Dedifferentiated amniotic fluid mesenchymal stem cell (primary cell): ENCODE data around the gene GSN.

Experiments
- DNase-seq: peaks from one replicate; pipeline ENCODE4 v3.0.0-alpha.2; 2016; ENCODE audit errors: extremely low spot score

The GSN gene

DNA sequence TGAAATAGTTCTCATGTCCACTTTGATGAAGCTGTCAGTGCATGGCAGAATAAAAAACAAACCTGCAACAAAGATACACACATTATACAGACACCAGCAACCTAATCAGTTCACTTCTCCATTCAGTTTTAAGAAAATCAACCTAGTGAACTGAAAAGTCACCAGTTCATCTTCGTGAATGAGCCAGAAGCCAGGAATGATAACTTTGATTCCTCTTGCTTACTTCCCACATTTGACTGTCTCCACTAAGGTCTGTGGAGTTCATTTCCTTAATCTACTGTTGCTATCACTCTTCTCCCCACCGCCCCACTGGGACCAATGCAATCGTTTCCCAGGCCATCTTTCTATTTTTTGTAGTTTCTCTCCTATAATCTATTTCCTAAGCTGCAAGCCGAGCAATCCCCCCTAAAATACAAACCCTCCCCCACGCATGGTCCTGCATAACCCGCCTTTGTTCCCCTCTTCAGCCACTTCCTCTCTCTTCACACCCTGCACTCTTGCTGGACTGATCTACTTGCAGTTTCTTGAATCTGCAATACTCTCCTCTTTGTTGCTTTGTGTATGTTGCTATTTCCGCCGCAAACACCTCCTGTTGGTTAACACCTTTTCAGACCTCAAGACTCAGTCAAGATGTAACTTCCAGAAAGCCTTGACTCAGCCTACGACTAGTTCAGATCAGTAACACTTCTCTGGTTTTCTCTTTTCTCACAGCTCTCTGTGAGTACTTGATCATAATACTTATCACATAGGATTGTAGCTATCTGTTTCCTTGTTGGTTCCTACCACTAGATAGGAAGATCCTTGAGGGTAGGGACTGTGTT, 85.5 kb downstream of the GSN start:
- DNase-seq = no peak

GRCh38 chr9:121354141-121354540, 86.2 kb downstream of the GSN start:
- no peak for DNase-seq

GRCh38 chr9:121354762-121355161, 86.8 kb downstream of the GSN start:
- DNase-seq = no peak

- no peak for DNase-seq
Observed at GRCh38 chr9:121357011-121357410, 89.0 kb downstream of the GSN start.

GRCh38 chr9:121358751-121359150, 90.8 kb downstream of the GSN start:
- no peak for DNase-seq

GRCh38 chr9:121359351-121360294, 91.7 kb downstream of the GSN start:
- DNase-seq = no peak

DNA sequence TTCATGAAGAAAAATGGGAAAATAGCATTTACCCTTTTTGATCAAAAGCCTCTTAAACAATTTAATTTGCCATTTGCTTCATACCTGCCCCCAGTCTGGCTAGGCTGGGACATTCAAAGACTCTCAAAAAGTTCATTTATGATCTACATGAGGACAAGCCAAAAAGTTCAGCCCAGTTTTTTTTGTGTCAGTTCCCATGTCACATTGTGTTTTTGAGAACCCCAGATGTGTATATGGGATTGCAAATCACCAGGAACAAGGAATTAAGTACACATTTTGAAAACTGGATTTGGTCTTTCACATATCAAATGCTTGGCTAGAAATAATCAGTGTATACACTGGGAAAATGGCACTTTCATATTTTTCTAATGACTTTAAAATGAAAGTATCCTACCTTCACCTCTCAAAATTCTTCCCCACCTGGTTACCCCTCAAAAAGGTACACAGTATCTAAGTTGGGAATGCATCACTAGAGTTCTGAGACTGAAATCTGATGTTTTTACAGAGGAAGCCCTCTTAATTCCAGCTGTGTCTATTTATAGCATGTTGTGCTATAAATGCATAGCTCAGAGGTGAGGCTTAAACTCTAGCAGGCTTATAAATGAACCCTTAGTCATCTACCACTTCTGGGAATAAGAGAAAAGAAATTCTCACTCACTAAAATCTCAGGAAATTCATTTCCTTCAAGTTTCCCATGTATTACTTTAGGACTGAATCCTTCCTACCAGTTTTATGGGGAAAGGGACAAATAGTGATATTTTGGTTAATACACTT, 92.8 kb downstream of the GSN start:
- peak; percentile 54 for DNase-seq

DNA sequence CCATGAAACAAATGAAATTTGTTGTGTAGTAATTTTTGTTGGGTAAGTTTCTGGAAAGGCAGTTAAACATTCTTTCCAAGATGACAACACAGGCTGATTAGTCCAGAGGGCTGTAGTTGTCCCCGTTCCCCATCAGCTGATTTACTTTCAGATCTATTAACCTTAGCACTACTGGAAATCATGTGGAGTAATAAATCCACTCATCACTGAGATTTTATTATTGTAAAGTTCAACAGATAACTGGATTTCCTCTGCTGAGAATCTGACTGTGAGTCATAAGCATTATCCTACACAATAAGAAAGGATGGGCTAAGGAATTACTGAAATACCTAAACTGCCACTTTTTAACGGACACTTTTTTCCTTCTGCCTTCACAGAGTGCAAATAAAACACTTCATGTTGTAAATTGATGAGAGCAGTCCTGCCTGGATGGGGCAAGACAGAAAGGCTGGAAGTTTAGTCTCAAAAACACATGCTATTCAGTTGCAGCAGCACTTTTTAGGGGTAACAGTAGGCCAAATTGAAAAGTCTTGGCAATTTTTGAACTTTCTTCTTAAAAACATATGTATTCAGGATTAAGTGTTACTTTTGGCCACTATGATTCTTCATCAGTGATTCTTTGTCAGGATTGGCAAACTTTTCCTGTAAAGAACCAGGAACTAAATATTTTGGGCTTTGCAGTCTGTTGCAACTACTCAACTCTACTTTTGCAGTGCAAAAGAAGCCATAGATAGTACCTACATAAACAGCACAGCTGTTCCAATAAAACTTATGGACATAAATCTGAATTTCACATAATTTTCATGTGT, 95.1 kb downstream of the GSN start:
- DNase-seq = no peak

DNA sequence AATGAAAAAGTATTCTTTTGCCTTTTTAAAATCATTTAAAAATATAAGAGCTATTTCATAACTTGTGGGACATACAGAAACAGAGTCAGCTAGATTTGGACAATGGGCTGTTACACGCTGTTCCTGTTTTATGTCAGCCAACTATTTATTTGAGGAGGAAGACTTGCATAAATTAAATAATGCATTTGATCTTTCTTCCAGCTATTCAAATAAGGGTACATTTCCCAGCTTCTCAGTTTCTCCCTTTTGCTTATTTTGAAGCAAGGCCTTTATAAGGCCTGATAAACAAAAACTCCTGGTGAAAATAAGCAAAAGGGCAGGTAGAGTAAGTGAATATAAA, 95.6 kb downstream of the GSN start:
- no peak for DNase-seq

GRCh38 chr9:121364077-121364476, 96.1 kb downstream of the GSN start:
- no peak for DNase-seq

GRCh38 chr9:121364886-121365285, 96.9 kb downstream of the GSN start:
- DNase-seq = no peak

DNA sequence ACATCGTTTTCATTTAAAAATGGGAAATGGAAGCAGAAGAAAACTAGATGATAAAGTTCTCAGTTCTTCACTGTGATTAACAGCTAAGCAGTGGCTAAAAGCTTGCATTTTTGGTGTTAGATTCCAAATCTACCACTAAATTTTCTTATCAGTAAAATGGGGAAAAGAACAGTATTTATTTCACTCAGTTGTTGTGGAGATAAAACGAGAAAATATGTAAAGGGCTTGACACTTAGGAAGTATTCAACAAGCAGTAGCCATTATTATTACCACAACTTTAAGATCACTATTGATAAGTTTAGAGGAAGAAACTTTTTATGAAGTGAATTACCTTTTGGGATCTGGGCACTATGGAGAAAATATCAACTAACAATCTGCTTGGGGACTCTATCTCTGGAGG, 97.6 kb downstream of the GSN start:
- no peak for DNase-seq

DNA sequence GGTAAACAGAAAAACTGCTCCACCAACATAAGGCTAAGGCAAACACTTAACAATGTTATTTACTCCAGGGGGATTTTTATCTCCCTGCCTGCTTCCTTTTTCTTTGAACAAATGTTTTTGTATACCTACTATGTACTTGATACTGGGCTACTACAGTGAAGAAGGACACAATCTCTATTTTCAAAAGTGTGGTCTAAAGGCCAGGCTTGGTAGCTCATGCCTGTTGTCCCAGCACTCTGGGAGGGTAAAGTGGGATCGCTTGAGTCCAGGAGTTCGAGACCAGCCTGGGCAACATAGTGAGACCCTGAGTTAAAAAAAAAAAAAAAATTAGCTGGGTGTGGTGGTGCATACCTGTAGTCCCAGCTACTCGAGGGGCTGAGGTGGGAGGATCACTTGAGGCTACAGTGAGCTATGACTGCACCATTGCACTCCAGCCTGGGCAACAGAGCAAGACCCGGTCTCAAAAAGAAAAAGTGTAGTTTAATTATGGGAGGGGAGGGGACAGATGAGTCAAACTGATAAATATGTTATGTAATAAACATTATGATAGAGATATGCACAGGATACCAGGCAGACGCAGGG, 98.7 kb downstream of the GSN start:
- DNase-seq = no peak

- no peak for DNase-seq
Observed at GRCh38 chr9:121367306-121368137, 99.6 kb downstream of the GSN start.

DNA sequence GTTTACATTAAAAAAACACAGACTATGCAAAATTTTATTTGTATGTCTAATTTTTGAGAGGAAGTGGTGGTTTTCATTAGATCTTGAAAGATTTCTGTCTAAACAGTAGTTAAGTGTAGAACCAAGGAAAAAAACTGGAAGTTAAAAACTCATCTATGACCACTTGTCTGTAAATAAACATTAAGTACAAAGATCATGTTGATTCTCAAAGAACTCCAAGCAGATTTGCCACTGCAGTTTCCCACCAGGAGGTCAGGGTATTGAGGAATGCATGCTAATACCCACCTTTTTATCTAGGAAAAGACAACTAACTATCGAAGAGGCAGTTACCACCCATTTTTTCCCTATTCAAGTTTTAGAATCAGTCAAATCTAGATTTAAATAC, 100.2 kb downstream of the GSN start:
- DNase-seq = no peak

GRCh38 chr9:121368745-121369144, 100.8 kb downstream of the GSN start:
- DNase-seq = no peak

DNA sequence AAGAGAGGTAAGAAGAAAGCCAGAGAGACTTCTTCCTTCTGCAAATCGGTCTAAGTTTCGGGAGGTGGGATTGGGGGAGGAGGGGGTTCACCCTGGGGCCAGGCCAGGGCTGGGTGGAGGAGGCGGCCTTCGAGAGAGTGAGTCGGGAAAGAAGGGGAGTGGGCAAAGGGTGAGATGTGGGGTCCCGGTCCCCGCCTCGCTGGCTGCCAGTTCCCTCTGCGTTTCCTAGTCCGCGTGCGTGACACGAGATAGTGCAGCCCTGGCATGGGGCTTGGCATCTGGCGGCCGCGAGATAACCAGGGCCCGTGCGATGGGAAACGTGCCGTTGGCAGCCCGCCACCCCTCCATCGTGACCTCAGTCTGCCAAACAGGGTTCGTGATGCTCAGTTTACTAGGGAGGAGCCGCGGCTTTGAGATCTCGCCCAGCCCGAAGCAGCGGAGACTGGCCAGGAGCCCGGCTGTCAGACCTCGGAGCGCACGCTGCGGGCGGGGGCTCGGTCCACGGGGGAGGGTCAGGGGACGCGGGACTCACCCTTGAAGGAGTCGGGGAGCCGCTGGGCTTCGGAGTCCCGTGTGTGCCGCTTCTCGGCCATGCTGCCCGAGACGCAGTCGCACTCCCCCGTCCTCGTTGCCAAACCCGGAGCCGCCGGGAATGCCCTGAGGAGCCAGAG, 101.8 kb downstream of the GSN start, which contains the start of gene STOM:
TSS of gene STOM (minus strand) at position 656 of the 671 bp plus-strand sequence. CDS start at position 593, 63 bp downstream.
- DNase-seq = peak; percentile 79

DNA sequence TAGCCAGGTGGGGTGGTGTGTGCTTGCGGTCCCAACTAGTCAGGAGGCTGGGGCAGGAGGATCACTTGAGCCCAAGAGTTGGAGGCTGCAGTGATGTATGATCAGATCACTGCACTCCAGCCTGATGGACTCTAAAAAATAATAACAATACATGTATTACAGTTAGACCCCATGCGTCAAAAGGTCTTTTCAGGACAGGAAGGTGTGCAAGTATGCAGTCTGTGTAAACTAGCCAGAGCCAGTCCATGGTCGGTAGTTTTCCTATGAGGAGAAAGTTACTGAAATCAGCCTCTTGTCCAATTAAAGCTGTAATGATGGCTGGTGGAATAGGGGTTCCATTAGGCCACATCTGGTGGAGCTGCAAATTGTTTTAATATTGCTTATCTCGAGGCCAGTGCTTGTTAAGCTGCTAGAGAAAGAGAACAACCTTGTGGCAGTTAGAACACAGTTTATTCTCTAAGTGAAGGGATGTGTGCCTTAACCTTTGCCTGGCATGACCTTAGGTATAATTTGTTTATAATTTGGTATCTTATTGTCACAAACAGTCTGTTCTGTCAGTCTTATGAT, 103.6 kb downstream of the GSN start:
- no peak for DNase-seq
